Suprapubic skin (tissue), 4 donors: ENCODE data around the gene PDE6B. TPM values are rescaled to one million over a fixed set of nuclear protein-coding genes. Genes with fewer than 3 reads are reported as not detected.

Experiments
- DNase-seq, 2 donors: peaks; one replicate each; pipeline ENCODE4 v3.0.0-alpha.2; 2019; ENCODE audit warnings: low spot score in 2 of 2
- H3K27ac ChIP-seq: fragments of 200-600 bp; sonication (generic); one replicate; pipeline ENCODE4 v1.5.1; 2019
- H3K27me3 ChIP-seq: fragments of 200-600 bp; sonication (generic); one replicate; pipeline ENCODE4 v1.5.1; 2019
- H3K36me3 ChIP-seq: fragments of 200-600 bp; sonication (generic); one replicate; pipeline ENCODE4 v1.5.1; 2019
- H3K4me1 ChIP-seq: fragments of 200-600 bp; sonication (generic); one replicate; pipeline ENCODE4 v1.5.1; 2019
- H3K4me3 ChIP-seq: fragments of 200-600 bp; sonication (generic); one replicate; pipeline ENCODE4 v1.5.1; 2019; ENCODE audit warnings: mild to moderate bottlenecking
- H3K9me3 ChIP-seq: fragments of 200-600 bp; sonication (generic); one replicate; pipeline ENCODE4 v1.5.1; 2019
- CTCF ChIP-seq, 2 donors: fragments of 200-600 bp in 1 of 2; fragments of 450-650 bp in 1 of 2; sonication (generic) in 1 of 2; IDR thresholded peaks; one replicate each; pipeline ENCODE4 v1.5.1; 2016 to 2019; ENCODE audit warnings: antibody characterized with exemption in 2 of 2, mild to moderate bottlenecking in 1 of 2, moderate library complexity in 1 of 2
- EP300 ChIP-seq: sonication (generic); formaldehyde crosslinking; IDR thresholded peaks from one replicate; pipeline ENCODE4 v1.6.1; 2017; ENCODE audit warnings: antibody characterized with exemption
- POLR2A ChIP-seq, 2 donors: fragments of 450-650 bp; IDR thresholded peaks; one replicate each; pipeline ENCODE4 v1.6.1; 2017; ENCODE audit warnings: antibody characterized with exemption in 2 of 2, mild to moderate bottlenecking in 2 of 2, moderate library complexity in 2 of 2
- POLR2AphosphoS5 ChIP-seq, 3 donors: sonication (generic); formaldehyde crosslinking; IDR thresholded peaks; one replicate each; pipeline ENCODE4 v1.6.1; 2017; ENCODE audit warnings: antibody characterized with exemption in 3 of 3
- WGBS: methylation state at CpG from one replicate; pipeline ENCODE4 v1.1.5; 2018; 5-methylcytosine and 5-hydroxymethylcytosine counted together
- total RNA-seq, 4 donors: library from RNA; depleted of rRNA; stranded (reverse); fragments of >200 nt; gene quantifications; one replicate each; pipeline ENCODE4 v1.1.0, GENCODE V29; 2016

PDE6B gene
- total RNA-seq, 4 donors from 2014 or later, result 0.95 to 9.5 TPM; not detected in 2

- Histone ChIP-seq H3K4me3 (no peak overlapping the region), H3K27me3 (peaks cover 65% of the 10 kb centered on the region), H3K27ac (no peak overlapping the region), H3K36me3 (no peaks in the 10 kb centered on the region), H3K4me1 (peaks cover 9% of the 10 kb centered on the region), H3K9me3 (no peaks in the 10 kb centered on the region)
- 18% methylated on average over 22 of the region's 49 CpGs for WGBS
- DNase-seq, result no peak
- TF ChIP-seq CTCF (IDR thresholded peaks at IDR 0.05) (no peak), POLR2AphosphoS5 (IDR thresholded peaks at IDR 0.05) (no peak), EP300 (no peak), POLR2A (IDR thresholded peaks at IDR 0.05) (no peak)
Measured at GRCh38 chr4:650951-651883, 25.8 kb downstream of the PDE6B start.

DNA sequence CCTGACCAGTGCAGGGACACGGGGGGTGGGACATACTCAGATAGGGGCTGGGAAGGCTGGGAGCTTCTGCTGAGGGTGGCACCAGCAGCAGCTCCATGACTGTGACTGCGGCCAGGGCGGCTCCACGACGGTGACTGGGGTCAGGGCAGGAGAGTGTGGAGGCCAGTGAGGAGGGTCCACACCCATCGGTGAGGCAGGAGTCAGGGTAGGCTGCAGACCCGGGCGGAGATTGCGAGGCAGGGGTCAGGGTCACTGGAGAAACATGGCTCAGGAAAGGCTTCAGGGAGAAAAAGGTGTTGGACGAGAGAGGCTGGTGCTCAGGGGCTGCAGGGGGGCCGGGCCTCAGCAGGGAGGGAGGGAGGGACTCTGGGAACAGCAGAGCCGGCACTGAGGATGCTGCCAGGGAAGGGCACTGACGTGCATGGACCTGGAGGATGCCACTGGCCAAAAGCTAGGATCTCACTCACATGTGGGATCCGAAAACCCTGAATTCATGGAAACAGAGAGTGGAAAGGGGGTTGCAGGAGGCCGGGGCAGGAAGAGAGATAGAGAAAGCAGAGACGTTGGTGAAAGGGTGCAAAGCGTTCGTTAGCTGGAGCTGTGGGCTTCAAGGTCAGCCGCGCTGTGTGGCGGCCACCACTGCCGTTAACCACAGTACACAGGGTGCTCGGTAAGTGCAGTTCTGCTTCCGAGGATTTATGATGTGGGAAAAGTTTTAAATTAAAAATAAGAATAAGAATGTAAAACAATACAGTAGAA, 26.7 kb downstream of the PDE6B start:
- WGBS, result 72% methylated on average over 18 of the region's 24 CpGs
- Histone ChIP-seq H3K4me1 (peaks cover 9% of the 10 kb centered on the region), H3K27me3 (peaks cover 57% of the 10 kb centered on the region), H3K4me3 (no peak overlapping the region), H3K36me3 (no peaks in the 10 kb centered on the region), H3K27ac (no peak overlapping the region), H3K9me3 (no peaks in the 10 kb centered on the region)
- DNase-seq, result no peak
- no peak for TF ChIP-seq EP300
- TF ChIP-seq CTCF (IDR thresholded peaks at IDR 0.05), result no peak
- no peak for TF ChIP-seq POLR2A (IDR thresholded peaks at IDR 0.05)
- TF ChIP-seq POLR2AphosphoS5 (IDR thresholded peaks at IDR 0.05), result no peak

- H3K27ac ChIP-seq, result no peak overlapping the region
- 86% methylated on average over 26 of the region's 35 CpGs for WGBS
- H3K36me3 ChIP-seq, result no peaks in the 10 kb centered on the region
- TF ChIP-seq POLR2AphosphoS5 (IDR thresholded peaks at IDR 0.05) (no peak), POLR2A (IDR thresholded peaks at IDR 0.05) (no peak), EP300 (no peak), CTCF (IDR thresholded peaks at IDR 0.05) (no peak)
- H3K9me3 ChIP-seq, result no peaks in the 10 kb centered on the region
- no peak for DNase-seq
- H3K27me3 ChIP-seq, result peaks cover 52% of the 10 kb centered on the region
- no peak overlapping the region for H3K4me3 ChIP-seq
- H3K4me1 ChIP-seq, result peaks cover 9% of the 10 kb centered on the region
Measured at GRCh38 chr4:653080-653821, 27.9 kb downstream of the PDE6B start.

GRCh38 chr4:653831-654502, 28.6 kb downstream of the PDE6B start:
- 79% methylated on average over 21 of the region's 29 CpGs for WGBS
- Histone ChIP-seq H3K4me3 (no peak overlapping the region), H3K27me3 (peaks cover 44% of the 10 kb centered on the region), H3K36me3 (no peaks in the 10 kb centered on the region), H3K9me3 (no peaks in the 10 kb centered on the region), H3K27ac (no peak overlapping the region), H3K4me1 (peaks cover 9% of the 10 kb centered on the region)
- no peak for DNase-seq
- TF ChIP-seq CTCF (IDR thresholded peaks at IDR 0.05) (no peak), EP300 (no peak), POLR2AphosphoS5 (IDR thresholded peaks at IDR 0.05) (no peak), POLR2A (IDR thresholded peaks at IDR 0.05) (no peak)
